ENCODE data around the gene TEKT1.
"Not testable (repeated sequence)": the region's sequence is repeated elsewhere in the genome, so short reads cannot be mapped to it uniquely, and the experiment has no call there.

The TEKT1 gene

GRCh38 chr17:6831661-6832263 lies at the start of gene TEKT1:
Gene TEKT1 (minus strand): TSS chr17:6831729. CDS start chr17:6830376, 1,353 bp downstream.
- no peak for FAIRE-seq

GRCh38 chr17:6879221-6879975 lies 47.9 kb upstream of the TEKT1 start:
- FAIRE-seq, result not testable (repeated sequence)

GRCh38 chr17:6875276-6875675 lies 43.7 kb upstream of the TEKT1 start:
- not testable (repeated sequence) for FAIRE-seq

- no peak for FAIRE-seq
Observed at GRCh38 chr17:6872936-6873335, 41.4 kb upstream of the TEKT1 start.

GRCh38 chr17:6870841-6871240 lies 39.3 kb upstream of the TEKT1 start:
- no peak for FAIRE-seq

- FAIRE-seq, result no peak
Observed at GRCh38 chr17:6868582-6868981, 37.1 kb upstream of the TEKT1 start.

GRCh38 chr17:6867849-6868248 lies 36.3 kb upstream of the TEKT1 start:
- no peak for FAIRE-seq

- FAIRE-seq, result no peak
Observed at GRCh38 chr17:6862825-6863224, 31.3 kb upstream of the TEKT1 start.

- FAIRE-seq, result no peak
Observed at GRCh38 chr17:6862122-6862521, 30.6 kb upstream of the TEKT1 start.

- no peak for FAIRE-seq
Observed at GRCh38 chr17:6857904-6858303, 26.4 kb upstream of the TEKT1 start.

- peak; percentile 21 for FAIRE-seq
Observed at GRCh38 chr17:6857336-6857735, 25.8 kb upstream of the TEKT1 start.

GRCh38 chr17:6856051-6856450 lies 24.5 kb upstream of the TEKT1 start:
- FAIRE-seq, result no peak

- no peak for FAIRE-seq
Observed at GRCh38 chr17:6853764-6854442, 22.4 kb upstream of the TEKT1 start.

GRCh38 chr17:6848545-6849179 lies 17.1 kb upstream of the TEKT1 start:
- FAIRE-seq, result not testable (repeated sequence)

- not testable (repeated sequence) for FAIRE-seq
Observed at GRCh38 chr17:6846138-6846537, 14.6 kb upstream of the TEKT1 start.

GRCh38 chr17:6844406-6844805 lies 12.9 kb upstream of the TEKT1 start:
- FAIRE-seq, result not testable (repeated sequence)

GRCh38 chr17:6843241-6843880 lies 11.8 kb upstream of the TEKT1 start:
- FAIRE-seq, result no peak

- not testable (repeated sequence) for FAIRE-seq
Observed at GRCh38 chr17:6841769-6842168, 10.2 kb upstream of the TEKT1 start.

GRCh38 chr17:6830383-6830986 lies 1.0 kb downstream of the TEKT1 start:
- no peak for FAIRE-seq

- FAIRE-seq, result no peak
Observed at GRCh38 chr17:6823011-6823442, 8.5 kb downstream of the TEKT1 start.

- FAIRE-seq, result no peak
Observed at GRCh38 chr17:6818938-6819337, 12.6 kb downstream of the TEKT1 start.

GRCh38 chr17:6816368-6816767 lies 15.2 kb downstream of the TEKT1 start:
- not testable (repeated sequence) for FAIRE-seq

All from colon (tissue), 2 donors.